ENCODE results near the gene TBX10. TPM values are rescaled to one million over a fixed set of nuclear protein-coding genes. Genes with fewer than 3 reads are reported as not detected.
A peak's percentile ranks its signal among the peaks of the same experiment; 100 is the strongest.
"Not testable (repeated sequence)": the region's sequence is repeated elsewhere in the genome, so short reads cannot be mapped to it uniquely, and the experiment has no call there.

Gene TBX10
- total and polyA plus RNA-seq, 12 donors, result 0.17 to 0.44 (median 0.28) TPM; not detected in 9

DNA sequence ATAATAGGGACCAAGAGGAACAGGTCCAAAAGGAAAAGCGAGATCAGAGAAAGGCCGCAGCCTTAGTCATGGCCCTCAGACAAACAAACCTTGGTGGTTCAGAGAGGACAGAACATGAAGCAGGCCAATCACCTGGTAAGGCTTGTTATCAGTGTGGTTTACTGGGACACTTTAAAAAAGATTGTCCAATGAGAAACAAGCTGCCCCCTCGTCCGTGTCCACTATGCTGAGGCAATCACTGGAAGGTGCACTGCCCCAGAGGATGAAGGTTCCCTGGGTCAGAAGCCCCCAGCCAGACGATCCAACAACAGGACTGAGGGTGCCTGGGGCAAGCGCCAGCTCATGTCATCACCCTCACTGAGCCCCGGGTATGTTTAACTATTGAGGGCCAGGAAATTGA lies 16.7 kb downstream of the TBX10 start:
- H3K4me3 ChIP-seq; ATAC-seq; H3K36me3 ChIP-seq; H3K27me3 ChIP-seq; H3K9me3 ChIP-seq; intact Hi-C loops (cut with DNase I); DNase-seq; H3K4me1 ChIP-seq: not testable (repeated sequence)
- peak overlapping the region in 1 of 10 donors; percentile 51 for H3K27ac ChIP-seq
- WGBS, 2 donors, result 26 to 54% methylated on average over 7 of the region's 7 CpGs

DNA sequence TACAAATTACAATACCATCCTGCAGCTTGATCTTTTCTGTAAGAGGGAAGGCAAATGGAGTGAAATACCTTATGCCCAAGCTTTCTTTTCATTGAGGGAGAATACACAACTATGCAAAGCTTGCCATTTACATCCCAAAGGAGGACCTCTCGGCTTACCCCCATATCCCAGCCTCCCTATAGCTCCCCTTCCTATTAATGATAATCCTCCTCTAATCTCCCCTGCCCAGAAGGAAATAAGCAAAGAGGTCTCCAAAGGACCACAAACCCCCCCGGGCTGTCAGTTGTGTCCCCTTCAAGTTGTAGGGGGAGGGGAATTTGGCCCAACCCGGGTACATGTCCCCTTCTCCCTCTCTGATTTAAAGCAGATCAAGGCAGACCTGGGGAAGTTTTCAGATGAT lies 17.6 kb downstream of the TBX10 start:
- not testable (repeated sequence) for ATAC-seq, H3K27ac ChIP-seq

GRCh38 chr11:67620621-67621020 lies 18.9 kb downstream of the TBX10 start:
- intact Hi-C loops (cut with DNase I); H3K4me3 ChIP-seq; H3K27ac ChIP-seq; H3K36me3 ChIP-seq; H3K27me3 ChIP-seq; DNase-seq; H3K9me3 ChIP-seq; ATAC-seq: not testable (repeated sequence)
- peaks cover 0 to 20% (median 7%) of the 10 kb centered on the region in 9 donors for H3K4me1 ChIP-seq
- 86 to 90% methylated on average over 13 of the region's 13 CpGs for WGBS, 2 donors

More for the DNA sequence above, 17.6 kb downstream of the TBX10 start:
- intact Hi-C loops (cut with DNase I); DNase-seq; H3K4me1 ChIP-seq; H3K9me3 ChIP-seq; H3K4me3 ChIP-seq; H3K27me3 ChIP-seq; H3K36me3 ChIP-seq: not testable (repeated sequence)
- 56 to 61% methylated on average over 3 of the region's 3 CpGs for WGBS, 2 donors

DNA sequence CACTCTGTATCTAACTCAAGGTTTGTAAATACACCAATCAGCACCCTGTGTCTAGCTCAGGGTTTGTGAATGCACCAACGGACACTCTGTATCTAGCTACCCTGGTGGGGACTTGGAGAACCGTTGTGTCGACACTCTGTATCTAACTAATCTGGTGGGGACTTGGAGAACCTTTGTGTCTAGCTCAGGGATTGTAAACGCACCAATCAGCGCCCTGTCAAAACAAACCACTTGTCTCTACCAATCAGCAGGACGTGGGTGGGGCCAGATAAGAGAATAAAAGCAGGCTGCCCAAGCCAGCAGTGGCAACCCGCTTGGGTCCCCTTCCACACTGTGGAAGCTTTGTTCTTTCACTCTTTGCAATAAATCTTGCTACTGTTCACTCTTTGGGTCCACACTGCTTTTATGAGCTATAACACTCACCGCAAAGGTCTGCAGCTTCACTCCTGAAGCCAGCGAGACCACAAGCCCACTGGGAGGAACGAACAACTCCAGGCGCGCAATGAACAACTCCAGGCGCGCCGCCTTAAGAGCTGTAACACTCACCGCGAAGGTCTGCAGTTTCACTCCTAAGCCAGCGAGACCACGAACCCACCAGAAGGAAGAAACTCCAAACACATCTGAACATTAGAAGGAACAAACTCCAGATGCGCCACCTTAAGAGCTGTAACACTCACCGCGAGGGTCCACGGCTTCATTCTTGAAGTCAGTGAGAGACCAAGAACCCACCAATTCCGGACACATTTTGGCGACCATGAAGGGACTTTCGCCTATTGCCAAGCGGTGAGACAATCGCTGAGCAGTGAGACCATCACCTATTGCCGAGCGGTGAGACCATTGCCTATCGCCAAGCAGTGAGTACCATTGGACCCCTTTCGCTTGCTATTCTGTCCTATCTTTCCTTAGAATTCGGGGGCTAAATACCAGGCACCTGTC lies 19.6 kb downstream of the TBX10 start:
- H3K4me3 ChIP-seq; H3K36me3 ChIP-seq; intact Hi-C loops (cut with DNase I); ATAC-seq; H3K27ac ChIP-seq; DNase-seq; H3K9me3 ChIP-seq: not testable (repeated sequence)
- WGBS, 2 donors, result 85 to 90% methylated on average over 33 of the region's 33 CpGs
- H3K27me3 ChIP-seq, result peaks cover 0 to 15% (median 8%) of the 10 kb centered on the region in 7 donors
- H3K4me1 ChIP-seq, result peaks cover 0 to 22% (median 8%) of the 10 kb centered on the region in 9 donors

DNA sequence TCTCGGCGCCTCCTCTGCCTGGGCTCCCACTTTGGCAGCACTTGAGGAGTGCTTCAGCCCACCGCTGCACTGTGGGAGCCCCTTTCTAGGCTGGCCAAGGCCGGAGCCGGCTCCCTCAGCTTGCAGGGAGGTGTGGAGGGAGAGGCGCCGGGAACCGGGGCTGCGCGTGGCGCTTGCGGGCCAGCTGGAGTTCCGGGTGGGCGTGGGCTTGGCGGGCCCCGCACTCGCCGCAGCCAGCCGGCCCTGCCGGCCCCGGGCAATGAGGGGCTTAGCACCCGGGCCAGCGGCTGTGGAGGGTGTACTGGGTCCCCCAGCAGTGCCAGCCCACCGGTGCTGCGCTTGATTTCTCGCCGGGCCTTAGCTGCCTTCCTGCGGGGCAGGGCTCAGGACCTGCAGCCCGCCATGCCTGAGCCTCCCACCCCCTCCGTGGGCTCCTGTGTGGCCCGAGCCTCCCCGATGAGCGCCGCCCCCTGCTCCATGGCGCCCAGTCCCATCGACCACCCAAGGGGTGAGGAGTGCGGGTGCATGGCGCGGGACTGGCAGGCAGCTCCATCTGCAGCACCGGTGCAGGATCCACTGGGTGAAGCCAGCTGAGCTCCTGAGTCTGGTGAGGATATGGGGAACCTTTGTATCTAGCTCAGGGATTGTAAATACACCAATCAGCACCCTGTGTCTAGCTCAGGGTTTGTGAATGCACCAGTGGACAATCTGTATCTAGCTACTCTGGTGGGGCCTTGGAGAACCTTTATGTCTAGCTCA lies 20.5 kb downstream of the TBX10 start:
- Histone ChIP-seq H3K27me3 (peaks cover 0 to 17% (median 12%) of the 10 kb centered on the region in 7 donors), H3K4me1 (peaks cover 4 to 29% (median 12%) of the 10 kb centered on the region in 9 donors)
- H3K4me3 ChIP-seq; ATAC-seq; DNase-seq; intact Hi-C loops (cut with DNase I); H3K27ac ChIP-seq; H3K9me3 ChIP-seq; H3K36me3 ChIP-seq: not testable (repeated sequence)
- 90 to 92% methylated on average over 33 to 40 of the region's 40 CpGs for WGBS, 2 donors

- no peak for ATAC-seq
- no peak for TF ChIP-seq CTCF (IDR thresholded peaks at IDR 0.05)
- intact Hi-C loops (cut with DNase I), result no loop called here
- 54 to 66% methylated on average over 7 of the region's 7 CpGs for WGBS, 2 donors
- Histone ChIP-seq H3K27me3 (peaks cover 0 to 17% (median 12%) of the 10 kb centered on the region in 7 donors), H3K4me3 (no peak overlapping the region), H3K36me3 (peaks cover 0 to 11% (median 4%) of the 10 kb centered on the region in 9 donors), H3K4me1 (peaks cover 8 to 36% (median 18%) of the 10 kb centered on the region in 9 donors), H3K27ac (peak overlapping the region in 1 of 10 donors; percentile 56), H3K9me3 (no peaks in the 10 kb centered on the region)
- DNase-seq, result no peak
Measured at GRCh38 chr11:67617243-67617953, 22.2 kb downstream of the TBX10 start.
